ENCODE results near the gene FERMT2. TPM values are rescaled to one million over a fixed set of nuclear protein-coding genes. Genes with fewer than 3 reads are reported as not detected.
"Not testable (repeated sequence)": the region's sequence is repeated elsewhere in the genome, so short reads cannot be mapped to it uniquely, and the experiment has no call there.

The FERMT2 gene
- total RNA-seq, 2 donors from 2014 or later = 38.8 to 62.9 TPM

DNA sequence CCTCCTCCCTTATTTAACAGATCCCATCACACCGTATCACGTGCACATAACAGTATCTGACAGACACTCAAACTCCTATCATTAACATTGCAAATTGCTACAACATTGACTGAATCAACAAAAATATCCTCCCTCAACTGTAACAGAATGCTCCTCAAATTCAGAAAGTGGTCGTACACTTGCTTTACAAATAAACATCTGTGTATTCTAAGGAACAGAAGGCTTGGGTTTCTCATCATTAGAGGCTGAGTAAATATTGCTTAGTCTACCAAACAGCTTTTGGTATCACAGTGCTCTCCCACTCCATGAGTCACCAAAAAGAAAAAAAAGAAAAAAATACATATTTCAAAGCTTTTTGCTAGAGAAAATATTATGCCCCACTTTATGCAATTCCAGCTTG lies 23.9 kb downstream of the FERMT2 start:
- no peak for TF ChIP-seq POLR2A (IDR thresholded peaks at IDR 0.05)
- TF ChIP-seq, protein P1, sequence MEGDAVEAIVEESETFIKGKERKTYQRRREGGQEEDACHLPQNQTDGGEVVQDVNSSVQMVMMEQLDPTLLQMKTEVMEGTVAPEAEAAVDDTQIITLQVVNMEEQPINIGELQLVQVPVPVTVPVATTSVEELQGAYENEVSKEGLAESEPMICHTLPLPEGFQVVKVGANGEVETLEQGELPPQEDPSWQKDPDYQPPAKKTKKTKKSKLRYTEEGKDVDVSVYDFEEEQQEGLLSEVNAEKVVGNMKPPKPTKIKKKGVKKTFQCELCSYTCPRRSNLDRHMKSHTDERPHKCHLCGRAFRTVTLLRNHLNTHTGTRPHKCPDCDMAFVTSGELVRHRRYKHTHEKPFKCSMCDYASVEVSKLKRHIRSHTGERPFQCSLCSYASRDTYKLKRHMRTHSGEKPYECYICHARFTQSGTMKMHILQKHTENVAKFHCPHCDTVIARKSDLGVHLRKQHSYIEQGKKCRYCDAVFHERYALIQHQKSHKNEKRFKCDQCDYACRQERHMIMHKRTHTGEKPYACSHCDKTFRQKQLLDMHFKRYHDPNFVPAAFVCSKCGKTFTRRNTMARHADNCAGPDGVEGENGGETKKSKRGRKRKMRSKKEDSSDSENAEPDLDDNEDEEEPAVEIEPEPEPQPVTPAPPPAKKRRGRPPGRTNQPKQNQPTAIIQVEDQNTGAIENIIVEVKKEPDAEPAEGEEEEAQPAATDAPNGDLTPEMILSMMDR (IDR thresholded peaks at IDR 0.05) = no peak
- Histone ChIP-seq H3K27ac (no peak overlapping the region), H3K27me3 (replicated peaks; ENCODE audit: insufficient read depth) (no peaks in the 10 kb centered on the region), H3K4me1 (replicated peaks) (no peaks in the 10 kb centered on the region), H3K36me3 (no peaks in the 10 kb centered on the region), H3K4me3 (no peak overlapping the region), H3K9me3 (no peaks in the 10 kb centered on the region)
- WGBS = 66% methylated on average over 3 of the region's 3 CpGs
- DNase-seq (ENCODE audit: low spot score) = no peak
- intact Hi-C loops (cut with DNase I) = no loop called here

DNA sequence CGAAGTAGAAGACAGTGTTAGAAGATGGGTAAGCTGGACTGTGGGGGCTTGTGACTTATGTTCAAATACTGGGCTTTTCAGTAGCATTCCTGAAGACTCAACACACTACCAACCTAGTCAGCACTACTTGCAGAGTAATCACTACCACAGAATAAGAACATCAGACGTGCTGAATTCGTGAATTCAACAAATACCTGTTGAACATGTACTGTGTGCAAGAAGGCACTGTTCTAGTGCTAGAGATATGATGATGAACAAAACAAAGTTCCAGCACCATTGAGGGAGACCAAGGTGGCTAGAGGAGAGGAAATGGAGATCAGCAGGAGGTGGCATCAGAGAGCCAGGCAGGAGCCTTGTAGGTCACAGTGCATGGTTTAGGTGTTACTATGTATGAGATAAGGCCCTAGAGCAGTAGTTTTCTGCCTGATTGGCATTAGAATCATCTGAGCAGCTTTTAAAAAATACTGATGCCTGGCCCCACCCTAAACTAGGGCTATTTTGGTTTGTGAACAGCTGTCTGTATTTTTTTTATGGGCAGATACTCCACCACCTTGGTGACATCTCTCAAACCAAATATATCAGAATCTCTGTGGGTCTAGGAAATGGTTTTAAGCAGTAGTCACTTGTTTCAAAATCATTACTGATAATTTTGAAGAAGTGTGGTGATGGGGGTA lies 26.8 kb downstream of the FERMT2 start:
- no peaks in the 10 kb centered on the region for H3K4me1 ChIP-seq (replicated peaks)
- H3K9me3 ChIP-seq = no peaks in the 10 kb centered on the region
- TF ChIP-seq POLR2A (IDR thresholded peaks at IDR 0.05) = no peak
- TF ChIP-seq POLR2AphosphoS5 (IDR thresholded peaks at IDR 0.05) = no peak
- TF ChIP-seq, protein P1 (IDR thresholded peaks at IDR 0.05) = no peak
- H3K27ac ChIP-seq = no peak overlapping the region
- no peaks in the 10 kb centered on the region for H3K27me3 ChIP-seq (replicated peaks; ENCODE audit: insufficient read depth)
- H3K36me3 ChIP-seq = no peaks in the 10 kb centered on the region
- DNase-seq (ENCODE audit: low spot score) = no peak
- intact Hi-C loops (cut with DNase I) = no loop called here
- 75% methylated on average over 3 of the region's 3 CpGs for WGBS
- no peak overlapping the region for H3K4me3 ChIP-seq

- Histone ChIP-seq H3K27me3 (replicated peaks; ENCODE audit: insufficient read depth) (no peaks in the 10 kb centered on the region), H3K4me1 (replicated peaks) (no peaks in the 10 kb centered on the region), H3K27ac (no peak overlapping the region), H3K4me3 (no peak overlapping the region), H3K36me3 (no peaks in the 10 kb centered on the region), H3K9me3 (no peaks in the 10 kb centered on the region)
- TF ChIP-seq POLR2AphosphoS5 (IDR thresholded peaks at IDR 0.05) = peak; percentile 15
- TF ChIP-seq POLR2A (IDR thresholded peaks at IDR 0.05) = no peak
- intact Hi-C loops (cut with DNase I) = no loop called here
- 31% methylated on average over 4 of the region's 4 CpGs for WGBS
- no peak for DNase-seq (ENCODE audit: low spot score)
Observed at GRCh38 chr14:52922656-52923055, 28.2 kb downstream of the FERMT2 start.

DNA sequence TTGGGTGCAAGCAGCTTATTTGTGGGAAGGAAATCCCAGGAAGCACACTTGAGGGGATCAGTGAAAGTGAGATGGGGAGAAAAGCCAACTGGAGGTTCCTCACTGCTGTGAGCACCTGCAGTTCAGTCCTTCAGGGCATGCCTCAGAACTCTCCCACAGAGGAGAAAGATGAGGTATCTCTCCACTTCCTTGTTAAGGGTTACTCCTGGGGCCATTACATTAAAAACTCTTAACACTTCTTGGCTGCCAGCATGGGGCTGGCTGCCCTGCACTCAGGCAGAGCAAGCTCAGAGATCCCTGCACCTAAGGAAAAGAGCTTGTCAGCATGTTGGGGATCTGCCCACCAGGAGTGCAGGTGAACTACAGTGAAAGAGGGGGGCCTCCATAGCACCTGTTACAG lies 28.8 kb downstream of the FERMT2 start:
- no peak for DNase-seq (ENCODE audit: low spot score)
- H3K9me3 ChIP-seq = no peaks in the 10 kb centered on the region
- no peaks in the 10 kb centered on the region for H3K36me3 ChIP-seq
- TF ChIP-seq POLR2AphosphoS5 (IDR thresholded peaks at IDR 0.05) (no peak), POLR2A (IDR thresholded peaks at IDR 0.05) (no peak)
- TF ChIP-seq, protein P1 (IDR thresholded peaks at IDR 0.05) = no peak
- H3K4me3 ChIP-seq = no peak overlapping the region
- no peaks in the 10 kb centered on the region for H3K27me3 ChIP-seq (replicated peaks; ENCODE audit: insufficient read depth)
- no peak overlapping the region for H3K27ac ChIP-seq
- intact Hi-C loops (cut with DNase I) = no loop called here
- no peaks in the 10 kb centered on the region for H3K4me1 ChIP-seq (replicated peaks)

DNA sequence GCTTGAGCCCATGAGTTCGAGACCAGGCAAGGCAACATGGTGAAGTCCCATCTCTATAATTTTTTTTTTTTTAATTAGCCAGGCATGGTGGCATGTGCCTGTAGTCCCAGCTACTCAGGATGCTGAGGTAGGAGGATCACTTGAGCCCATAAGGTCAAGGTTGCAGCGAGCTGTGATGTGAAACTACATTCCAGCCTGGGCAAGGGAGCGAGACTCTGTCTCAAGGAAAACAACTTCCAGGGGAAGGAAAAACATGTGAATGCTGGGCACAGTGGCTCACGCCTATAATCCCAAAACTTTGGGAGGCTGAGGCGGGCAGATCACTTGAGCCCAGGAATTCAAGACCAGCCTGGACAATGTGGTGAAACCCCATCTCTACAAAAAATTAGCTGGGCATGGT lies 30.4 kb downstream of the FERMT2 start:
- H3K27ac ChIP-seq = peak overlapping the region; percentile 9 to 41
- H3K27me3 ChIP-seq (replicated peaks; ENCODE audit: insufficient read depth); intact Hi-C loops (cut with DNase I); H3K4me3 ChIP-seq; H3K4me1 ChIP-seq (replicated peaks); H3K9me3 ChIP-seq; DNase-seq (ENCODE audit: low spot score); H3K36me3 ChIP-seq: not testable (repeated sequence)
- WGBS = 85% methylated on average over 5 of the region's 5 CpGs

GRCh38 chr14:52919971-52920370 lies 30.9 kb downstream of the FERMT2 start:
- Histone ChIP-seq H3K9me3 (no peaks in the 10 kb centered on the region), H3K4me1 (replicated peaks) (no peaks in the 10 kb centered on the region), H3K27ac (peak overlapping the region; percentile 13 to 56), H3K4me3 (no peak overlapping the region), H3K27me3 (replicated peaks; ENCODE audit: insufficient read depth) (no peaks in the 10 kb centered on the region), H3K36me3 (no peaks in the 10 kb centered on the region)
- intact Hi-C loops (cut with DNase I) = no loop called here
- 13% methylated on average over 3 of the region's 3 CpGs for WGBS
- TF ChIP-seq POLR2A (IDR thresholded peaks at IDR 0.05) = no peak
- TF ChIP-seq POLR2AphosphoS5 (IDR thresholded peaks at IDR 0.05) = peak; percentile 76
- no peak for DNase-seq (ENCODE audit: low spot score)
